GM19025 (cell line): ENCODE data around the gene RAB22A.
"Not testable (repeated sequence)": the region's sequence is repeated elsewhere in the genome, so short reads cannot be mapped to it uniquely, and the experiment has no call there.

Source experiments
- ATAC-seq: cut with Tn5 transposase; IDR thresholded peaks from one replicate; pipeline ENCODE4 v1.9.1; 2021; ENCODE audit warnings: mild to moderate bottlenecking, low read depth, moderate library complexity; ENCODE audit not compliant: unreplicated experiment

The RAB22A gene

GRCh38 chr20:58407201-58407873, 97.8 kb downstream of the RAB22A start:
- ATAC-seq = no peak

GRCh38 chr20:58407966-58408557, 98.5 kb downstream of the RAB22A start:
- ATAC-seq = no peak

GRCh38 chr20:58408603-58409246, 99.2 kb downstream of the RAB22A start:
- no peak for ATAC-seq

- not testable (repeated sequence) for ATAC-seq
Measured at GRCh38 chr20:58414216-58414615, 104.7 kb downstream of the RAB22A start.

GRCh38 chr20:58414786-58415185, 105.3 kb downstream of the RAB22A start:
- ATAC-seq = not testable (repeated sequence)

- no peak for ATAC-seq
Measured at GRCh38 chr20:58416057-58416456, 106.5 kb downstream of the RAB22A start.

- no peak for ATAC-seq
Measured at GRCh38 chr20:58416835-58417234, 107.3 kb downstream of the RAB22A start.
